Left hindlimb (tissue), 1 donor: ENCODE results near the gene SPATA3.
A peak's percentile ranks its signal among the peaks of the same experiment; 100 is the strongest.
"Not testable (repeated sequence)": the region's sequence is repeated elsewhere in the genome, so short reads cannot be mapped to it uniquely, and the experiment has no call there.

Source experiments
- DNase-seq: peaks from one replicate; pipeline ENCODE4 v3.0.0-alpha.2; 2018

SPATA3 gene

DNA sequence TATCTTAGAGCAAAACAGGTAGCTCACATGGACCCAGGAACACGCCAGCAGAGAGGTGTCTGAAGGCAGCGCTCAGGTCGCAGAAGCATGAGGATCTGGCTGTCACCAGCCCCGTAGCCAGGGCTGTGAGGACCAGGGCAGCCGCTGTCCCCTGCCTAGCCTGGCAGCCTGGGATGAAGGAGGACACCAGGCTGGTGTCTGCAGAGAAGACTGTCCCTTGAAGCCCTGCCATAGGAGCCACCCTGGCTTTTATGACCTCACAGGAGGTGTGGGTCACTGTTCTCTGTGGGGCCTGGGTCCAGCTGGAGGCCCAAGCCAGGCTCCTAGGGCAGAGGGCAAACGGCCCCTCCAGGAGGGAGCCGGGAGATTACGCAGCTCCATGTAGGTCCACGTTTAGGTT lies at the start of gene SPATA3:
Gene SPATA3, plus strand, starts transcription at position 301 of the 400 bp plus-strand sequence. CDS start 113 bp downstream, outside the sequence.
- no peak for DNase-seq

GRCh38 chr2:230946429-230947234 lies 49.3 kb upstream of the SPATA3 start:
- DNase-seq = no peak

- no peak for DNase-seq
These were observed 48.7 kb upstream of the SPATA3 start for GRCh38 chr2:230947235-230947576.

DNA sequence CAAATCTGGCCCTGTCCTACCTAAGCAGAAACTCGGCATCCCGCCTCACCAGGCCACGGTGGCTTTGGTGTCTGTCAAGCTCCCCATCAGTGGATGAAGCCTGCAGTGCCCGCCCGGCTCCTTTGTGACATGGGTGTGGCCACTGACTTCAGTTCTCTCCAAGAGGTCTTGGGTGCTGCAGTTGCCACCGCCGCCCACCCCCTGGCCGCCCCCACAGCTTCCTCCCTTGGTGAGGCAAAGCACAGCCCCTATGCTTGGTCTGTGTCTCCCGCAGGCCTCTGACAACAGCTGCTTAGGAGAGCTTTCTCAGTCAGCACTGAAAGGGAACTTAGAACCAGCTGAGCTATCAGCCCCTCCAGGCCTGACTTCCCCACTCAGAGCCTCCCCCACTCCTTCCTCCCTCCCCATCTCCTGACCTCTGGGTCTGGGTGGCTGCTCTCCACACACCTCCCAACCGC lies 48.0 kb upstream of the SPATA3 start:
- DNase-seq = no peak

- no peak for DNase-seq
These were observed 45.7 kb upstream of the SPATA3 start for GRCh38 chr2:230949966-230950873.

DNA sequence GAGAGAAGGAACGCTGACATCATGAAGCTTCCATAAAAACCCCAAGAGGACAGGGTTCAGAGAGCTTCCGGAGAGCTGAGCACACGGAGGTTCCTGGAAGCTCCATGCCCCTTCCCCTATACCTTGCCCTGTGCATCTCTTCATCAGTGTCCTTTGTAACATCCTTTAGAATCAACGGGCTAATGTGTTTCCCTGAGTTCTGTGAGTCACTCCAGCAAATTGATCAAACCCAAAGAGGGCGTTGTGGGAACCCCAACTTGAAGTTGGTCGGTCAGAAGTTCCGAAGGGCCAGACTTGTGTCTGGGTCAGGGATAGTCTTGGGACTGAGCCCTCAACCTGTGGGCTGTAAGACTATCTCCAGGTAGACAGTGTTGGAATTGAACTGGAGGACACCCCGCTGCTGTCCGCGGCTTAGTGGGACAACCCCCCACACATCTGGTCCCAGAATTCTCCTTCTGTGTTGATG lies 45.0 kb upstream of the SPATA3 start:
- DNase-seq = no peak

DNA sequence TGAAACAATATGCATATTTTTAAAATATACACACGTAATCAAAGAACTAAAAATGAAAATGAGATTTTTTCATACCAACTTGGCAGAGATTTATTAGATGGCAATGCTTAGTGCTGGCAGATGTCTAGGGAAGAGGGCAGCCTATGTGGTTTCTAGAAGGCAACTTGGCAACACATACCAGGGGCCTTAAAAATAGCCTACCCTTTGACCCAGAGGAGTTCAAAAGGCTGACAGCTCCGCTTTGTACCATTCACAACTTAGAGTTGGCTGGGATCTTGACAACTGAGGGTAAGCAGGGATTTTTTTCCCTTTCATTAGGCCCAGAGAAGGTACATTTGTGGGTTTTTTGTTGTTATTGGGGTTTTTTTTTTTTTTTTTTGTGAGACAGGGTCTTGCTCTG lies 44.5 kb upstream of the SPATA3 start:
- no peak for DNase-seq

DNA sequence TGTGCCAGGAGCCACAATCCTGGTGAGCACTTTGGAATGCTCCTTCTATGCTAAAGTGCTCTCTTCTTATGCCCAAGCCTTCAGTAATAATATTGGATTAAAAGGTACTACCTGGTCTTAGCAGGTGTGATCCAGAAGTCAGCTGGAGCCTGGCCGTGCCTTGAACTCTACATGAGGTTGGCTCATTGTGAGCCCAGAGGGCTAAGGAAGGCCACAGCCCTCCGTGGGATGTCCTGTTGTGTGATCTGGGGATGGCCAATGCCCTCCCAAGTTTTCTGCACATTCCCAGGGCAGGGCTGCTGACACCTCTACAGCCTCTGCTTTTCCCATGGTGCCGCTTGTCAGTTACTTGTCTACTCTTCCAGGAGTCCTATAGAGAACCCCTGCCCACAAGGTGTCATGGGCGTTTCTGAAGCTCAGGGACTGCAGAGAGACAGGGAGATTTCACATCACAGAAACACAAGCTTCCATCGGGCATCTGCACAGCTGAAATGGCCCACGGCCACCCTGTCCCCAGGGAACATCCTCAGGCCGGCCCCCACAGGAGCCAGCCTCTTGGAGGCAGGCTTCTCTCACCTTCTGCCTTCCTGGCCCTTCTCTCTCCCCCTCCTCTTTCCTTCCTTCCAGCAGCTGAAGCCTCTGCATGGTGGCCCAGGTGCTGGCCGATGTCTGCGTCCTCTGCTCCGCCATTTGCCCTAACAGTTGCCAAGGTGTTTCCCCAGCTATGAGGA lies 43.5 kb upstream of the SPATA3 start:
- no peak for DNase-seq

GRCh38 chr2:230953845-230954244 lies 42.1 kb upstream of the SPATA3 start:
- DNase-seq = no peak

- no peak for DNase-seq
These were observed 41.2 kb upstream of the SPATA3 start for GRCh38 chr2:230954746-230955145.

GRCh38 chr2:230955163-230955737 lies 40.7 kb upstream of the SPATA3 start:
- no peak for DNase-seq

DNA sequence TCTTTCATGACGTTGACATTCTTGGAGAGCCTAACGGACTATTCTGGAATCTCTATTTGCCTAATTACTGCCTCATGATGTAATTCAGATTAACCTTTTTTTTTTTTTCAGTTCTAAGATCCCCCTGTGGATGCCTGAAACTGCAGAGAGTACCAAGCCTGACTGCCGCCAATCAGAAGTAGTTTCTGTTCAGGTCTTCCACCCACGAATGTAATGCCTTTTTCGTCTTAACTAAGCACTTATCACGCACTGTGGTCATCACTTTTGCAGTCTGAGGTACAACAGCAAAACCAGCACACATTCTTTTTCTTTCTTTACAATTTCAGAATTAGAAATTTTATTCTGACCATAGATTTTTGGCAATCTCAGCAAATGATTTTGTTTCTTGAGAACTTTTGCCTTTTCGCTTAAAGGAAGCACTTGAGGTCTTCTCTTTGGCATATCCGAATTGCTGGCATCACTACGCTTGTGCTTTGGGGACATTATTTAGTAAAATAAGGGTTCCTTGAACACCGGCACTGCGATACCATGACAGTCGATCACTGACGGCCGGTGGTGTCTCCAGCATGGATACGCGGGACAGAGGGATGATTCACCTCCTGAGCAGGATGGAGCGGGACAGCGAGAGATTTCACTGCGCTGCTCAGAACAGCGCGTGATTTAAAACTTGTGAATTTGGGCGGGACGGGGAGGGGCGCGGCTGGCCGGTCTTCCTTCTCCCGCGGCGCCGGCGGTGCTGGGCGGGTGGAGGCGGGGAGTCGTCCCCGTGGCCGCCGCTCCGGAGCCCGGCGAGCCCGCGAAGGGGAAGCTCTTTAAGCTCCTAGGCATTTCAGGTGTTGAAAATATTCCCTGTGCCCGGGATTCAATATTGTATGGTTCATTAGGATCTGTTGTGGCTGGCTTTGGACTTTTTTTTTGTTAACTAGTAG lies 38.8 kb upstream of the SPATA3 start:
- peak; percentile 58 for DNase-seq

DNA sequence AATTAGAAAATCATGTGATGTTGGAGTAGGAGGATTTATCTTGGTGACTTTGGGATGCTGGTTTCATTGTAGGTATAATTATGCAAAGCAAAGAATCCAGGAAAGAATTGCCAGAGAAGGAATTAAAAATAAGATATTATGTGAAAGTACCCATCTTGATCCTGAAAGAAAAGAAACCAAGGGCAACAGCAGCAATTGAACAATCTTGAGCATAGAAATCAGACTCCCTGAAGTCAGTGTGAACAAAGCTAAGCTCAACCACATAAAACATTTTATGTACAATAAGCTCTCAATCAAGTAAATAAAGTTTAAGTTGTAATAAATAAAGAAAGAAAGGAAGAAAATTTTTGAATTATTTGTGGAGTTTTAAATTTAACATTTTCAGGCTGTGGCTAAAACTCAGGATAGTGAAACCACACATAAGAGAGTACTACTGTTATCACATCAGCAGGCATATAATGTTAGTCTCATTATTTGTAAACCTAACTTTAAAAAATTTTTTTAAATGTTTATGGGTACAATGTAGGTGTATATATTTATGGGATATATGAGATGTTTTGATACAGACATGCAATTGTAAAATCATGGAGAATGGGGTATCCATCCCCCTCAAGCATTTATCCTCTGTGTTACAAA lies 38.0 kb upstream of the SPATA3 start:
- DNase-seq = no peak

GRCh38 chr2:230958820-230959756 lies 36.8 kb upstream of the SPATA3 start:
- DNase-seq = no peak

DNA sequence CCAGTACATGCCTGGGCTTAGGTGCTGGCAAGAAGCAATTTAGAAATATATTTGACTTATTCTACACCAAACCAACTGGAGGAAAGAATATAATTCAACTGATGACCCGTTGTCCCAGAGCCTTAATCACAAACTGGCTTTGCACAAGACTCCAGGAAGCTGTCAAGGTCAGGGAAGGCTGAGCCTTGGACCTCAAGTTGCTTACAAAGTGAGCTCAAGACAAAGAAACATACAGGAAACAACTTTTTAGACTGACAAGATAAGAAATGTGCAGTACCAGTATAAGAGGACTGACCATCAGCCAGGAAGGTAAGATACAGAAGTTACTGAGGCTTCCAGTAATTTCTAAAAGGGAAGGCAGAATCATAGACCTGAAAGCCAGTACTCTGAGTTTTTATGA lies 35.9 kb upstream of the SPATA3 start:
- no peak for DNase-seq

- DNase-seq = no peak
These were observed 34.8 kb upstream of the SPATA3 start for GRCh38 chr2:230961091-230961491.

- DNase-seq = no peak
These were observed 31.7 kb upstream of the SPATA3 start for GRCh38 chr2:230964136-230964730.

GRCh38 chr2:230967113-230967512 lies 28.8 kb upstream of the SPATA3 start:
- DNase-seq = no peak

GRCh38 chr2:230968314-230968713 lies 27.6 kb upstream of the SPATA3 start:
- not testable (repeated sequence) for DNase-seq
